Measurements from ENCODE around the gene CRK. TPM values are rescaled to one million over a fixed set of nuclear protein-coding genes. Genes with fewer than 3 reads are reported as not detected.

Gene CRK
- total and polyA plus RNA-seq, 10 of the 15 experiments (the other 5 are each of a cell fraction or from before 2014, with no cell fraction given) = 11.1 to 23.8 (median 20.5) TPM

DNA sequence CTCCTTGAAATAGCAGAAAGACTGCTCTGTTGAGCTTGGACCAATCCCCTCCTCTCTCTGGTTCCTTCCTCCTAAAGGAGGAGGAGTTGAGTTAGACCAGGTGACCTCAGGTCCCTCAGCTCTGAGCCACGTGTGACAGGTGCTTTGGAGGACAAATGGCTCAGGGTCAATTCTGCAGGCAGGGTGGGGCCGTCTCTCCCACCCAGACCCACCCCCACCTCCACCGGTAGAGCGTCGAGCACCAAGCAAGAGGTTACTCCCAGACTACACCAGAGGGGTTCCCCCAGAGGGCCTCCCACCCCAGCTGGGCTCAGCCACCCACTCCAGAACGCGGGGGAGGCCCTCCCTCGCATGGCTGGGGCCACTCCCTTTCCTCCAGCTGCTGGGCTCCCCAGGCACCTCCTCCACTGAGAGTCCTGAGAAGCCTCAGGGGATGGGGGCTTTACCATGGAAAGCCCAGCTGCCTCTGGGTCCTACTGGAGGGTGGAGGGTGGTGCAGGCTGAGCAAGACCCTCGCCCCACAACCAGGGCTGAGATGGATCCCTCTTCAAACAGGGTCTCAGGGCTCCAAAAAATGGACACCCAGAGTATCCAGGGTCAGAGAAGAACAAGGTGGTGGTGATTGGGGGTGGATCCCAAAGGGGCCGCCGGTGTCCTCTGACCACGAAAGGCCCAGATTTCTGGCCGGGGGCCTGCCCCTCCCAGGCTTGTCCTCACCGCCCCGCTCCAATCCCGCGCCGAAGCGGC is 28.8 kb upstream of the CRK start (continued):
- TF ChIP-seq JUND (IDR thresholded peaks at IDR 0.05; ENCODE audit: low read depth, low read length) (no peak), CEBPB (IDR thresholded peaks at IDR 0.05; ENCODE audit: borderline replicate concordance in 1 of 2, low read depth in 2 of 2, low read length in 2 of 2) (no peak), CHD4 (IDR thresholded peaks at IDR 0.05) (no peak), ZNF384 (IDR thresholded peaks at IDR 0.05; ENCODE audit: borderline replicate concordance, low read depth, low read length) (no peak), RB1 (IDR thresholded peaks at IDR 0.05; ENCODE audit: borderline replicate concordance) (no peak), USF1 (IDR thresholded peaks at IDR 0.05; ENCODE audit: borderline replicate concordance, extremely low read length, insufficient read depth, low read depth, low read length) (peak; percentile 40), NR2C1 (IDR thresholded peaks at IDR 0.05) (no peak), IRF4 (IDR thresholded peaks at IDR 0.05; ENCODE audit: low read depth, low read length) (no peak), SKIL (IDR thresholded peaks at IDR 0.05; ENCODE audit: low read depth, poor library complexity, severe bottlenecking) (no peak), POU2F2 (IDR thresholded peaks at IDR 0.05; ENCODE audit: borderline replicate concordance, low read depth, low read length) (peak; percentile 16; the same call in 1 of the 3 replicates), CUX1 (IDR thresholded peaks at IDR 0.05; ENCODE audit: insufficient replicate concordance, low read depth, low read length) (peak; percentile 38), SUPT20H (IDR thresholded peaks at IDR 0.05; ENCODE audit: borderline replicate concordance, control insufficient read depth, low read depth, low read length) (no peak), NRF1 (conservative IDR thresholded peaks at IDR 0.05; ENCODE audit: low read depth, low read length) (no peak), BCL3 (IDR thresholded peaks at IDR 0.05; ENCODE audit: borderline replicate concordance, insufficient read depth, low read depth, low read length, poor library complexity, severe bottlenecking) (peak; percentile 73), ESRRA (IDR thresholded peaks at IDR 0.05; ENCODE audit: low read length) (no peak), IKZF1 (conservative IDR thresholded peaks at IDR 0.05) (peak; percentile 63)
- TF ChIP-seq, protein P1, sequence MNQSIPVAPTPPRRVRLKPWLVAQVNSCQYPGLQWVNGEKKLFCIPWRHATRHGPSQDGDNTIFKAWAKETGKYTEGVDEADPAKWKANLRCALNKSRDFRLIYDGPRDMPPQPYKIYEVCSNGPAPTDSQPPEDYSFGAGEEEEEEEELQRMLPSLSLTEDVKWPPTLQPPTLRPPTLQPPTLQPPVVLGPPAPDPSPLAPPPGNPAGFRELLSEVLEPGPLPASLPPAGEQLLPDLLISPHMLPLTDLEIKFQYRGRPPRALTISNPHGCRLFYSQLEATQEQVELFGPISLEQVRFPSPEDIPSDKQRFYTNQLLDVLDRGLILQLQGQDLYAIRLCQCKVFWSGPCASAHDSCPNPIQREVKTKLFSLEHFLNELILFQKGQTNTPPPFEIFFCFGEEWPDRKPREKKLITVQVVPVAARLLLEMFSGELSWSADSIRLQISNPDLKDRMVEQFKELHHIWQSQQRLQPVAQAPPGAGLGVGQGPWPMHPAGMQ (IDR thresholded peaks at IDR 0.05; ENCODE audit: borderline replicate concordance) = no peak
